IMR-90 (cell line): ENCODE results near the gene FAM20A.

Source experiments
- CTCF ChIP-seq: conservative IDR thresholded peaks from 2 replicates; pipeline ENCODE4 v1.5.1; 2012; ENCODE audit warnings: mild to moderate bottlenecking, low read depth, low read length, improper control_type of control experiment
- MXI1 ChIP-seq: IDR thresholded peaks from 2 replicates; pipeline ENCODE4 v1.6.1; 2012; ENCODE audit warnings: low read depth, mild to moderate bottlenecking, low read length, moderate library complexity, borderline replicate concordance

- TF ChIP-seq CTCF: no peak
- no peak for TF ChIP-seq MXI1
Observed at GRCh38 chr17:68531252-68531651, 69.9 kb downstream of the FAM20A start.
